Gastrocnemius medialis (tissue), 4 donors: ENCODE results near the gene IFT22. TPM values are rescaled to one million over a fixed set of nuclear protein-coding genes. Genes with fewer than 3 reads are reported as not detected.

ENCODE experiments used
- ATAC-seq, 2 donors: fragments of 150-250 bp; one replicate each; pipeline ENCODE4 v1.9.1; 2016
- DNase-seq, 2 donors: peaks; one replicate each; pipeline ENCODE4 v3.0.0-alpha.2; 2019
- H3K27ac ChIP-seq, 4 donors: fragments of 200-600 bp; sonication (generic); 1 replicate in 1 of 4; 2 replicates in 3 of 4; pipeline ENCODE4 v1.5.1; 2016 to 2018; ENCODE audit warnings: mild to moderate bottlenecking in 2 of 4, moderate library complexity in 1 of 4
- H3K27me3 ChIP-seq, 3 donors: fragments of 200-600 bp; sonication (generic) in 2 of 3; 1 replicate in 1 of 3; 2 replicates in 2 of 3; pipeline versions ENCODE4 v1.5.1 to v1.6.0; 2016 to 2019; ENCODE audit warnings: mild to moderate bottlenecking in 1 of 3, moderate library complexity in 1 of 3
- H3K36me3 ChIP-seq, 2 donors: fragments of 200-600 bp; sonication (generic) in 1 of 2; one replicate each; pipeline ENCODE4 v1.5.1; 2017 to 2018
- H3K4me1 ChIP-seq, 2 donors: fragments of 200-600 bp; sonication (generic) in 1 of 2; one replicate each; pipeline ENCODE4 v1.5.1; 2016 to 2017; ENCODE audit warnings: mild to moderate bottlenecking in 2 of 2
- H3K4me3 ChIP-seq, 4 donors: fragments of 200-600 bp; sonication (generic) in 3 of 4; 1 replicate in 1 of 4; 2 replicates in 3 of 4; pipeline ENCODE4 v1.5.1; 2016 to 2019; ENCODE audit warnings: mild to moderate bottlenecking in 2 of 4
- H3K9me3 ChIP-seq, 3 donors: fragments of 200-600 bp; sonication (generic) in 2 of 3; 1 replicate in 1 of 3; 2 replicates in 2 of 3; pipeline ENCODE4 v1.5.1; 2016 to 2019
- CTCF ChIP-seq, 5 experiments: fragments of 450-650 bp in 3 of 5; fragments of 200-600 bp in 2 of 5; sonication (generic) in 2 of 5; IDR thresholded peaks in 4 of 5; conservative IDR thresholded peaks in 1 of 5; 1 replicate in 4 of 5; 2 replicates in 1 of 5; pipeline ENCODE4 v1.5.1; 2016 to 2019; ENCODE audit warnings: antibody characterized with exemption in 5 of 5, mild to moderate bottlenecking in 3 of 5, moderate library complexity in 3 of 5
- POLR2A ChIP-seq, 2 donors: fragments of 450-650 bp; IDR thresholded peaks; one replicate each; pipeline ENCODE4 v1.6.1; 2017; ENCODE audit warnings: antibody characterized with exemption in 2 of 2, mild to moderate bottlenecking in 2 of 2, moderate library complexity in 2 of 2
- in situ Hi-C, 4 donors: fragments of 200-750 bp; cut with MboI; loops; one replicate each; pipeline versions ENCODE4 v1.15.0 to v1.8.0; 2017; ENCODE audit warnings: low sequenced_read_pairs in 4 of 4
- intact Hi-C: fragments of 100-400 bp; cut with DNase I; formaldehyde crosslinking; loops from one replicate; pipeline ENCODE4 v1.15.1; 2023; ENCODE audit warnings: low total_unique reads
- total RNA-seq, 4 donors: library from RNA; depleted of rRNA; stranded (reverse); fragments of >200 nt; gene quantifications; one replicate each; pipeline versions ENCODE4 v1.1.0 to v1.2.3, GENCODE V29; 2016

Gene IFT22
- total RNA-seq, 4 donors from 2014 or later: 13.4 to 32.3 (median 28.9) TPM

DNA sequence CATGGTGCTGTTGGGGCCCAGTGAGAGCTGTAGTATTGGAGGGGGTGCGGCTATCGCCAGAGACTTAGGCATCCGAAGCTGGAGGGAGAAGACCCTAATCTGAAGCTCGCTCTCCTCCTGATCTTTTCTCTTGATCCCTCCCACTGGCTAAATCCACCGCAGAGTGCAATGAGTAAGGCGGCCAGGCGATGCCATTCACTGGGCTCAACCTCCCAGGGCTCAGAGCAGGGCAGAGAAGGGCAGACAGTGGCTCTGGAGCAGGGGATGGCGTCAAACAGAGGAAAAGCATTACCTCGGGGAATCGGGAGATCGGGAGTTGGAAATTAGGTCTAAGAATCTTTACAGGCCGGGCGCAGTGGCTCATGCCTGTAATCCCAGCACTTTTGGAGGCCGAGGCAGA lies 18.8 kb upstream of the IFT22 start:
- H3K27ac ChIP-seq: no peak overlapping the region
- no peak for TF ChIP-seq CTCF (IDR thresholded peaks at IDR 0.05 in 4 of 5, conservative IDR thresholded peaks at IDR 0.05 in 1 of 5)
- TF ChIP-seq POLR2A (IDR thresholded peaks at IDR 0.05): no peak
- no peaks in the 10 kb centered on the region for H3K9me3 ChIP-seq
- intact Hi-C loops (no loop called here), in situ Hi-C loops (no loop called here)
- H3K36me3 ChIP-seq: no peaks in the 10 kb centered on the region
- DNase-seq: no peak
- ATAC-seq: no peak
- no peak overlapping the region for H3K4me3 ChIP-seq
- H3K27me3 ChIP-seq: no peaks in the 10 kb centered on the region
- no peaks in the 10 kb centered on the region for H3K4me1 ChIP-seq

DNA sequence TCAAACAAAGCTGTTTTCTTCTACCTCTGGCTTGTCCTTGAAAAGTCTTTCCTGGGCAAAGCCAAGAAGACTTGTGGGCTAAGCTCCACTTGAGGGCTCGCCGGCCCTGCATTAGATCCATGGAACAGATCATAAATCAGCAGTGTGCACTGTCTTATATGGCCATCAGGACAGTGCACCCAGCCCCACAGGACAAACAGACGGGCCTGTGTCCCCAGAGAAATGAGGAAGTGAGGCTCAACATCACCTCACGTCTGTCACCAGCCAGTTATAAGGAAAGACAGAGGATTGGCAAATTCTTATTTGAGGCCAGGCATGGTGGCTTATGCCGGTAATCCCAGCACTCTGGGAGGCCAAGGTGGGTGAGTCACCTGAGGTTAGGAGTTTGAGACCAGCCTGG lies 12.3 kb upstream of the IFT22 start:
- DNase-seq: no peak
- H3K9me3 ChIP-seq: no peaks in the 10 kb centered on the region
- H3K4me1 ChIP-seq: no peaks in the 10 kb centered on the region
- H3K27me3 ChIP-seq: peaks cover 0 to 3% (median 0%) of the 10 kb centered on the region in 3 donors
- no peak for ATAC-seq
- no peaks in the 10 kb centered on the region for H3K36me3 ChIP-seq
- in situ Hi-C loops (no loop called here), intact Hi-C loops (no loop called here)
- TF ChIP-seq POLR2A (IDR thresholded peaks at IDR 0.05): no peak
- no peak for TF ChIP-seq CTCF (IDR thresholded peaks at IDR 0.05 in 4 of 5, conservative IDR thresholded peaks at IDR 0.05 in 1 of 5)
- H3K4me3 ChIP-seq: no peak overlapping the region
- H3K27ac ChIP-seq: no peak overlapping the region

DNA sequence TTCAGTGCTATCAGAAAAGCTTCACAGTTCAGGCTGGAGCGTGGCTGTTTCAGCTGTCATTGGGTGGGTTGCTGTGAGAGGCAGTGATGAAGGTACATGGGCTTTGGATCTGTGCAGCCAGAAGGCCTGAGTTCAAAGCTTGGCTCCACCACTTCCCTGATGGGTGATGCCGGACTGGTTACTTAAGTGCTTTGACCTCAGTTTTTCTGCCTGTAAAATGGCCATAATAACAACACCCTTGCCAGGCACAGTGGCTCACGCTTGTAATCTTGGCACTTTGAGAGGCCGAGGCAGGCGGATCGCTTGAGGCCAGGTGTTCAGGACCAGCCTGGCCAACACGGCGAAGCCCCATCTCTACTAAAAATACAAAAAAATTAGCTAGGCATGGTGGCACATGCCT lies 10.4 kb upstream of the IFT22 start:
- no peak for TF ChIP-seq CTCF (IDR thresholded peaks at IDR 0.05 in 4 of 5, conservative IDR thresholded peaks at IDR 0.05 in 1 of 5)
- TF ChIP-seq POLR2A (IDR thresholded peaks at IDR 0.05): no peak
- no peak for ATAC-seq

DNA sequence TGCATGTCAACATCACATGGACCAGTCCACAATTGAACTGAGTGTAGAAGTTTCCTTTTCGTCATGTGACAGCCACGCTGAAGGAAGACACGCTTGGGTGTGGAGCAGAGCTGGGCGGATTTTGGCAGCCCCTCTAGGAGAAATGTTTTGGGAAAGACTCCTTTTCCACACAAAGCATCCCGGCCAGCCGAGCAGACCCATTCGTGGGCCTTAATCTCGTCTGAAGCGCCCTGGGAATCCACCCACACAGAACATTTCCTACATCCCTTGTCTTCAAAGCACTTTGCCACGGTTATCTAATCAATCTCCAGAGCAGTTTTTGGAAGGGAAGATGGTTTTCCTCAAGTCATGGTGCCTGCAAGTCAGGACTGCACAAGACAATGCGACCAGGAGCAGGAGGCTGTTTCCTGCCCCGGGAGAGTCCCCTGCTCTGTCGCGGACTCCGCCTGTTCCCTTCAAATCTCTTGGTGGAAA lies 8.4 kb upstream of the IFT22 start:
- H3K4me1 ChIP-seq: no peaks in the 10 kb centered on the region
- H3K27me3 ChIP-seq: peaks cover 3 to 20% (median 14%) of the 10 kb centered on the region in 3 donors
- H3K4me3 ChIP-seq: no peak overlapping the region
- in situ Hi-C loops: no loop called here
- H3K36me3 ChIP-seq: no peaks in the 10 kb centered on the region
- TF ChIP-seq POLR2A (IDR thresholded peaks at IDR 0.05) (no peak), CTCF (IDR thresholded peaks at IDR 0.05 in 4 of 5, conservative IDR thresholded peaks at IDR 0.05 in 1 of 5) (no peak)
- intact Hi-C loops: no loop called here
- no peak overlapping the region for H3K27ac ChIP-seq
- no peak for ATAC-seq
- no peaks in the 10 kb centered on the region for H3K9me3 ChIP-seq
- no peak for DNase-seq

More for the DNA sequence above, 10.4 kb upstream of the IFT22 start:
- no peaks in the 10 kb centered on the region for H3K9me3 ChIP-seq
- H3K27me3 ChIP-seq: peaks cover 0 to 12% (median 10%) of the 10 kb centered on the region in 3 donors
- H3K4me3 ChIP-seq: no peak overlapping the region
- no peak for DNase-seq
- H3K36me3 ChIP-seq: no peaks in the 10 kb centered on the region
- no peak overlapping the region for H3K27ac ChIP-seq
- H3K4me1 ChIP-seq: no peaks in the 10 kb centered on the region
- in situ Hi-C loops (no loop called here), intact Hi-C loops (no loop called here)

DNA sequence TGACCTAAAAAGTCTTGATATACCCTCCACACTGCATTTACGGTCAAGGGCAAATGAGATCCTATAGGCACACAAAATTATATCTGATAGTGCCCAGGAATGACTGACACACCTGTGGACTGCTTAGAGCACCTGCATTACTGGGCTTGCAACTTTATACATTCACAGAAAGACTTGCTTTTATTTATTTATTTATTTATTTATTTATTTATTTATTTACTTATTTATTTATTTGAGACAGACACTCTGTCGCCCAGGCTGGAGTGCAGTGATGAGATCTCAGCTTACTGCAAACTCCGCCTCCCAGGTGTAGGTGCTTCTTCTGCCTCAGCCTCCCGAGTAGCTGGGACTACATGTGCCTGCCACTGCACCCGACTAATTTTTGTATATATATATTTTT lies 6.5 kb upstream of the IFT22 start:
- Histone ChIP-seq H3K4me3 (no peak overlapping the region), H3K9me3 (no peaks in the 10 kb centered on the region), H3K27me3 (peaks cover 3 to 20% (median 14%) of the 10 kb centered on the region in 3 donors), H3K4me1 (no peaks in the 10 kb centered on the region), H3K27ac (no peak overlapping the region), H3K36me3 (no peaks in the 10 kb centered on the region)
- no peak for DNase-seq
- intact Hi-C loops: no loop called here
- in situ Hi-C loops: no loop called here
- ATAC-seq: no peak
- TF ChIP-seq CTCF (IDR thresholded peaks at IDR 0.05 in 4 of 5, conservative IDR thresholded peaks at IDR 0.05 in 1 of 5) (no peak), POLR2A (IDR thresholded peaks at IDR 0.05) (no peak)
